ENCODE data around the gene MAP2K1.
A peak's percentile ranks its signal among the peaks of the same experiment; 100 is the strongest.
"Not testable (repeated sequence)": the region's sequence is repeated elsewhere in the genome, so short reads cannot be mapped to it uniquely, and the experiment has no call there.

MAP2K1 gene

DNA sequence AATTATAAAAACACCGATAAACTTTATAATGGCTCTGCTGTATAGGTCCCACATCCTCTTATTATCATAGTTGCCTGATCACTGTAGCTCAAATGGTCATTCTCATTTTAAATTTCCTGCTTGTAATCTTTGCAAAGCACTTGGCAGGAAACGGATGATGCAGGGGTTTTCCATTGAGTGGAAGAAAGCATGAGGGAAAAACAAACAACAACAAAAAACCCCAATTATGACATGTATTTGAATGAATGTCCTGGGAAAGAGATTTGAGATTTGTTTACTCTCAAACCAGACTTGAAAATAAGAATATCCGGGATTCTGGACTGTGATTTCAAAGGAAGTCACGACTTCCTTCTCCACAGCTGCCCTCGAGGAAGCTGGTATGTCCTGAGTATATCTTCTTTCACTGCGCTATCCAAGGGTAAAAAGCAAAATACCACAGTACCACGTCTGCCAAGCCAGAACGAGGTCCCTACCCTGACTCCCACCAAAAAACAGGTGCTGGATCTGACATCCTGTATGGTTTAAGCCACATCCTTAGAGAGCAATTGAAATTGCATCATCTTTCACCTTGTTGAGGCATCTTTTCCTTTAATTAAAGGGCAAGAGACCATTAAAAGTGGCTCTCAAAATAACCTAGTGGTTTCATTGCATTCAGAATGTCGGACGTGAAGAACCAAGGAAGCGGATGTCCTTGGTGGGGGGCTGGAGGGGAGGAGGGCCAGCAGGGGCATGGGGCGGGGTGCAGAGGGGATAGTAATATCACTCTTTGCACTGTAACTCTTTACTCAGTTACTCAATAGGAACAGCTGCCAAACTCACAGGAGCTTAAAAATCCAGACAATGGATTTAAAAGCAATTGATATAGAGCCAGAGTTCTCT lies 16.7 kb upstream of the MAP2K1 start:
- peaks cover 18% of the 10 kb centered on the region for H3K9me3 ChIP-seq
- H3K27ac ChIP-seq: peak overlapping the region; percentile 78
- H3K27me3 ChIP-seq: no peaks in the 10 kb centered on the region
- H4K20me1 ChIP-seq: no peaks in the 10 kb centered on the region
- H3K36me3 ChIP-seq: no peaks in the 10 kb centered on the region
- peak; percentile 94 for TF ChIP-seq Cebpa-rat (IDR thresholded peaks at IDR 0.05)
- peak overlapping the region; percentile 66 for H3K9ac ChIP-seq
- peak overlapping the region; percentile 41; the same call in 1 of the 2 replicates for H3K4me3 ChIP-seq
- peak overlapping the region; percentile 79 for H3K4me2 ChIP-seq
- H3K4me1 ChIP-seq: peaks cover 24% of the 10 kb centered on the region

DNA sequence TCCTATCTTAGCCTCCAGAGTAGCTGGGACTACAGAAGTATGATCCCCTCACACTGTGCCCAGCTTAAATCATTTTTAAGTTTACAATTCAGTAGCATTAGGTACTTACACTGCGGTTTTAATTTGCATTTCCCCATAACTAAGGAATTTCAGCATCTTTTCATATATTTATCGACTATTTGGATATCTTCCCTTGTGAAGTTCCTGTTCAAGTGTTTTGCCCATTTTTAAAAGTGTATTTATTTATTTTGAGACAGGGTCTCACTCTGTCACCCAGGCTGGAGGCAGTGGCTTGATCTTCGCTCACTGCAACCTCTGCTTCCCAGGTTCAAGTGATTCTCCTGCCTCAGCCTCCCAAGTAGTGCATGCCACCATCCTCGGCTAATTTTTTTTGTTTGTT lies 12.5 kb upstream of the MAP2K1 start:
- Histone ChIP-seq H3K36me3 (no peaks in the 10 kb centered on the region), H3K4me2 (no peak overlapping the region), H3K27me3 (no peaks in the 10 kb centered on the region), H3K9ac (no peak overlapping the region), H3K27ac (no peak overlapping the region), H3K9me3 (peaks cover 20% of the 10 kb centered on the region), H4K20me1 (no peaks in the 10 kb centered on the region), H3K4me3 (no peak overlapping the region), H3K4me1 (peaks cover 26% of the 10 kb centered on the region)
- TF ChIP-seq Cebpa-rat (IDR thresholded peaks at IDR 0.05): no peak

GRCh38 chr15:66378814-66379430 lies 7.8 kb upstream of the MAP2K1 start:
- Histone ChIP-seq H3K9ac (no peak overlapping the region), H3K4me2 (no peak overlapping the region), H3K4me1 (peaks cover 6% of the 10 kb centered on the region; the same call in 1 of the 2 replicates), H3K36me3 (no peaks in the 10 kb centered on the region), H3K27me3 (no peaks in the 10 kb centered on the region), H3K4me3 (no peak overlapping the region), H3K9me3 (peaks cover 13% of the 10 kb centered on the region), H4K20me1 (no peaks in the 10 kb centered on the region), H3K27ac (no peak overlapping the region)
- no peak for TF ChIP-seq Cebpa-rat (IDR thresholded peaks at IDR 0.05)

- H3K4me2 ChIP-seq, H4K20me1 ChIP-seq, H3K36me3 ChIP-seq, H3K9ac ChIP-seq, H3K9me3 ChIP-seq, H3K27me3 ChIP-seq, H3K4me1 ChIP-seq, H3K27ac ChIP-seq, H3K4me3 ChIP-seq: not testable (repeated sequence)
Observed at GRCh38 chr15:66381376-66381775, 5.3 kb upstream of the MAP2K1 start.

GRCh38 chr15:66387163-66388042 lies 691 bp downstream of the MAP2K1 start:
- Histone ChIP-seq H3K36me3 (no peaks in the 10 kb centered on the region), H4K20me1 (peaks cover 51% of the 10 kb centered on the region), H3K27me3 (no peaks in the 10 kb centered on the region), H3K4me1 (peaks cover 54% of the 10 kb centered on the region), H3K9ac (peak overlapping the region; percentile 84), H3K27ac (peak overlapping the region; percentile 85), H3K4me2 (peak overlapping the region; percentile 95), H3K4me3 (peak overlapping the region; percentile 91), H3K9me3 (no peaks in the 10 kb centered on the region)
- no peak for TF ChIP-seq Cebpa-rat (IDR thresholded peaks at IDR 0.05)

GRCh38 chr15:66388043-66388363 lies 1.3 kb downstream of the MAP2K1 start:
- Histone ChIP-seq H4K20me1 (peaks cover 57% of the 10 kb centered on the region), H3K4me2 (peak overlapping the region; percentile 95), H3K4me1 (peaks cover 54% of the 10 kb centered on the region), H3K9me3 (no peaks in the 10 kb centered on the region), H3K27ac (0 out of 2 replicates have a peak overlapping the region, but pooled peaks have one; percentile 85), H3K36me3 (peaks cover 2% of the 10 kb centered on the region), H3K4me3 (peak overlapping the region; percentile 91), H3K9ac (peak overlapping the region; percentile 84), H3K27me3 (no peaks in the 10 kb centered on the region)
- no peak for TF ChIP-seq Cebpa-rat (IDR thresholded peaks at IDR 0.05)

GRCh38 chr15:66388576-66388975 lies 1.9 kb downstream of the MAP2K1 start:
- Histone ChIP-seq H3K27ac (no peak overlapping the region), H3K27me3 (no peaks in the 10 kb centered on the region), H3K4me3 (peak overlapping the region; percentile 91; the same call in 1 of the 2 replicates), H3K9me3 (no peaks in the 10 kb centered on the region), H3K9ac (peak overlapping the region; percentile 84), H4K20me1 (peaks cover 63% of the 10 kb centered on the region), H3K4me1 (peaks cover 54% of the 10 kb centered on the region), H3K4me2 (peak overlapping the region; percentile 95), H3K36me3 (peaks cover 8% of the 10 kb centered on the region)
- no peak for TF ChIP-seq Cebpa-rat (IDR thresholded peaks at IDR 0.05)

DNA sequence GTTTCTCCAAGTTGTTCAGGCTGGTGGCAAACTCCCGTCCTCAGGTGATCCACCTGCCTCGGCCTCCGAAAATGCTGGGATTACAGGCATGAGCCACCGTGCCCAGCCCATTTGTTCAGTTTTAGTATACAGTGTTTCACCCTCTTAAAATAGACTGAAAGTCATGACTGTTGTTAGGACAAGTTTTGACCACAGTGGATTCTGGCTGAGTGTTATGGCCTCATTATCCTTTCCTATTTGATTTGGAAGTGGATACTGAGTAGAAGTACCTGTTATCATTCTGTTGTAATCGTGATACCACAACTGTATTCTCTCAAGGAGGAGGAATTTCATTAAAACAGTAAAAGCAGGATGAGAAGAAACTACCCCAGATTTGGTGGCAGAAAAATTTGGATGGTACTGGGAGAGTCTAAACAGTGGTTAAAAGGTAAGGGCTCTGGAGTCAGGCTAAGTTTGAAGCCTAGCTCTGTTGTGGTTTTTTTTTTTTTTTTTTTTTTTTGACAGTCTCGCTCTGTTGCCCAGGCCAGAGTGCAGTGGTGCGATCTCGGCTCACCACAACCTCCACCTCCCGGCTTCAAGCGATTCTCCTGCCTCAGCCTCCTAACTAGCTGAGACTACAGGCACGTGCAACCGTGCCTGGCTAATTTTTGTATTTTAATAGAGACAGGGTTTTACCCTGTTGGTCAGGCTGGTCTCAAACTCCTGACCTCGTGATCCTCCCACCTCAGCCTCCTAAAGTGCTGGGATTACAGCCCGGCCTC lies 2.6 kb downstream of the MAP2K1 start:
- H3K36me3 ChIP-seq: peaks cover 14% of the 10 kb centered on the region
- no peaks in the 10 kb centered on the region for H3K27me3 ChIP-seq
- no peak overlapping the region for H3K4me3 ChIP-seq
- H4K20me1 ChIP-seq: peaks cover 70% of the 10 kb centered on the region
- peak overlapping the region; percentile 95 for H3K4me2 ChIP-seq
- no peak overlapping the region for H3K9ac ChIP-seq
- H3K4me1 ChIP-seq: peaks cover 54% of the 10 kb centered on the region
- no peaks in the 10 kb centered on the region for H3K9me3 ChIP-seq
- TF ChIP-seq Cebpa-rat (IDR thresholded peaks at IDR 0.05): no peak
- no peak overlapping the region for H3K27ac ChIP-seq

DNA sequence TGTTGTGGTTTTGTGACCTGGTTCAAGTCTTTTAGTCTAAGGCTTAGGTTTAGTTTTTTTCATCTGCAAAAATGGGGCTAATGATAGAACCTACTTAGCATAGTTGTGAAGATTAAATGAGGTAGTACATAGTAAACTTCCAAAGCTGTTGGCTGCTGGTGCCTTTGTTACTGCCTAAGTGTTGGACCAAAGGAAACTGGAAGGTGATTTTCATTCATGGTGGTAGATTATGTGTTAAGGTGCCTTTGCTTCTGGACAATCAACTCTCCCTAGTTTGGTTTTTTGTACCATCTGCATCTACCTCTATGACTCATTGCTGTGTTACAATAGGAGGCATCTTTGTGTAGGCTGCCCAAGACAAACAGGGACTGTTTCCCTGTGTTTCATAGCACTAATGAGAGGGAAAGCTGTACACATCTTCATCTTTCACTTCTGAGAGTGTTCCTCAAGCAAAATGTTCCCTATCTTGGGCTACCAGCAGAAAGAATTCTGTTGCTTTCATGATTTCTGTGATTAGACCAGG lies 3.2 kb downstream of the MAP2K1 start:
- Histone ChIP-seq H3K4me2 (peak overlapping the region; percentile 95), H3K4me3 (no peak overlapping the region), H4K20me1 (peaks cover 76% of the 10 kb centered on the region), H3K27ac (no peak overlapping the region), H3K36me3 (peaks cover 17% of the 10 kb centered on the region), H3K27me3 (no peaks in the 10 kb centered on the region), H3K4me1 (peaks cover 59% of the 10 kb centered on the region), H3K9me3 (no peaks in the 10 kb centered on the region), H3K9ac (no peak overlapping the region)
- no peak for TF ChIP-seq Cebpa-rat (IDR thresholded peaks at IDR 0.05)
